HG03521 (cell line): ENCODE results near the gene UAP1.
"Not testable (repeated sequence)": the region's sequence is repeated elsewhere in the genome, so short reads cannot be mapped to it uniquely, and the experiment has no call there.

ENCODE experiments used
- ATAC-seq: cut with Tn5 transposase; IDR thresholded peaks from one replicate; pipeline ENCODE4 v1.9.1; 2021; ENCODE audit warnings: mild to moderate bottlenecking, moderate library complexity; ENCODE audit not compliant: unreplicated experiment

UAP1 gene

GRCh38 chr1:162564762-162565218, 3.3 kb downstream of the UAP1 start:
- no peak for ATAC-seq

GRCh38 chr1:162565460-162565859, 3.9 kb downstream of the UAP1 start:
- no peak for ATAC-seq

- ATAC-seq = no peak
These were observed 5.3 kb downstream of the UAP1 start for GRCh38 chr1:162566870-162567269.

GRCh38 chr1:162568802-162569201, 7.3 kb downstream of the UAP1 start:
- no peak for ATAC-seq

GRCh38 chr1:162570718-162571117, 9.2 kb downstream of the UAP1 start:
- ATAC-seq = no peak

GRCh38 chr1:162571121-162571520, 9.6 kb downstream of the UAP1 start:
- not testable (repeated sequence) for ATAC-seq

- ATAC-seq = no peak
These were observed 10.2 kb downstream of the UAP1 start for GRCh38 chr1:162571696-162572095.

GRCh38 chr1:162573136-162573535, 11.6 kb downstream of the UAP1 start:
- ATAC-seq = no peak

GRCh38 chr1:162578071-162578700, 16.7 kb downstream of the UAP1 start:
- no peak for ATAC-seq

GRCh38 chr1:162578936-162579335, 17.4 kb downstream of the UAP1 start:
- no peak for ATAC-seq

- no peak for ATAC-seq
These were observed 18.8 kb downstream of the UAP1 start for GRCh38 chr1:162580308-162580707.

- ATAC-seq = not testable (repeated sequence)
These were observed 21.4 kb downstream of the UAP1 start for GRCh38 chr1:162582901-162583300.

- ATAC-seq = not testable (repeated sequence)
These were observed 23.6 kb downstream of the UAP1 start for GRCh38 chr1:162585101-162585500.

- ATAC-seq = no peak
These were observed 25.8 kb downstream of the UAP1 start for GRCh38 chr1:162587347-162587746.

GRCh38 chr1:162587761-162588260, 26.3 kb downstream of the UAP1 start:
- no peak for ATAC-seq

GRCh38 chr1:162590101-162590500, 28.6 kb downstream of the UAP1 start:
- ATAC-seq = no peak

GRCh38 chr1:162590686-162591085, 29.2 kb downstream of the UAP1 start:
- no peak for ATAC-seq

GRCh38 chr1:162596514-162597170, 35.1 kb downstream of the UAP1 start:
- ATAC-seq = no peak

GRCh38 chr1:162599451-162599850, 37.9 kb downstream of the UAP1 start:
- ATAC-seq = no peak

GRCh38 chr1:162603117-162603516, 41.6 kb downstream of the UAP1 start:
- not testable (repeated sequence) for ATAC-seq

- no peak for ATAC-seq
These were observed 43.9 kb downstream of the UAP1 start for GRCh38 chr1:162605225-162605927.

GRCh38 chr1:162609306-162609705, 47.8 kb downstream of the UAP1 start:
- ATAC-seq = no peak
